GM18517 (cell line): ENCODE data around the gene ANKRD24.
A peak's percentile ranks its signal among the peaks of the same experiment; 100 is the strongest.
"Not testable (repeated sequence)": the region's sequence is repeated elsewhere in the genome, so short reads cannot be mapped to it uniquely, and the experiment has no call there.

Source experiments
- ATAC-seq: cut with Tn5 transposase; IDR thresholded peaks from one replicate; pipeline ENCODE4 v1.9.1; 2021; ENCODE audit warnings: mild to moderate bottlenecking, moderate library complexity; ENCODE audit not compliant: unreplicated experiment

Gene ANKRD24

GRCh38 chr19:4230237-4230636 is 47.7 kb downstream of the ANKRD24 start:
- not testable (repeated sequence) for ATAC-seq

- not testable (repeated sequence) for ATAC-seq
Observed at GRCh38 chr19:4231521-4231920, 49.0 kb downstream of the ANKRD24 start.

- not testable (repeated sequence) for ATAC-seq
Observed at GRCh38 chr19:4232139-4232538, 49.6 kb downstream of the ANKRD24 start.

GRCh38 chr19:4232614-4233281 is 50.3 kb downstream of the ANKRD24 start:
- no peak for ATAC-seq

- no peak for ATAC-seq
Observed at GRCh38 chr19:4233282-4233853, 50.9 kb downstream of the ANKRD24 start.

- ATAC-seq: no peak
Observed at GRCh38 chr19:4234142-4234861, 51.8 kb downstream of the ANKRD24 start.

GRCh38 chr19:4234862-4235201 is 52.3 kb downstream of the ANKRD24 start:
- no peak for ATAC-seq

- not testable (repeated sequence) for ATAC-seq
Observed at GRCh38 chr19:4237510-4237909, 55.0 kb downstream of the ANKRD24 start.

- ATAC-seq: no peak
Observed at GRCh38 chr19:4238831-4239230, 56.3 kb downstream of the ANKRD24 start.

GRCh38 chr19:4241824-4242430 is 59.4 kb downstream of the ANKRD24 start:
- ATAC-seq: no peak

- ATAC-seq: not testable (repeated sequence)
Observed at GRCh38 chr19:4245938-4246337, 63.4 kb downstream of the ANKRD24 start.

- ATAC-seq: peak; percentile 85
Observed at GRCh38 chr19:4246767-4247593, 64.5 kb downstream of the ANKRD24 start, which contains the start of gene YJU2. YJU2 (plus strand) TSS chr19:4247080; CDS start chr19:4247147, 67 bp downstream.

GRCh38 chr19:4256563-4256962 is 74.1 kb downstream of the ANKRD24 start:
- no peak for ATAC-seq

- ATAC-seq: no peak
Observed at GRCh38 chr19:4257025-4257424, 74.5 kb downstream of the ANKRD24 start.

GRCh38 chr19:4258181-4258580 is 75.7 kb downstream of the ANKRD24 start:
- no peak for ATAC-seq

- no peak for ATAC-seq
Observed at GRCh38 chr19:4260613-4261191, 78.2 kb downstream of the ANKRD24 start.

GRCh38 chr19:4264812-4265211 is 82.3 kb downstream of the ANKRD24 start:
- no peak for ATAC-seq

- no peak for ATAC-seq
Observed at GRCh38 chr19:4266253-4267000, 83.9 kb downstream of the ANKRD24 start.

GRCh38 chr19:4267101-4267900 is 84.8 kb downstream of the ANKRD24 start:
- no peak for ATAC-seq
